Endothelial cell of umbilical vein (primary cell): ENCODE data around the gene C19orf33. TPM values are rescaled to one million over a fixed set of nuclear protein-coding genes. Genes with fewer than 3 reads are reported as not detected.

Experiments
- BruUV-seq: library from RNA; stranded (reverse); fragments of 400-500 nt; replicated peaks from 2 replicates; lab custom pipeline; 2021; lab: Mats Ljungman, UMichigan
- CTCF ChIA-PET: fragments of 300-600, 350-600 bp; sonication (Branson Sonifier 250); formaldehyde crosslinking; loops from one replicate; lab custom pipeline; 2021; ENCODE audit warnings: antibody characterized with exemption, inconsistent platforms; lab: Charles Lee
- POLR2A ChIA-PET: fragments of 300-600, 350-600 bp; sonication (Branson Sonifier 250); formaldehyde crosslinking; loops from one replicate; lab custom pipeline; 2021; ENCODE audit warnings: antibody characterized with exemption, inconsistent platforms; lab: Charles Lee
- DNase-seq: peaks from one replicate; pipeline ENCODE4 v3.0.0-alpha.2; 2011; ENCODE audit warnings: low read depth, low spot score
- FAIRE-seq: peaks from 2 replicates; lab custom pipeline; 2011; peaks lifted over from hg19 to GRCh38; lab: Jason Lieb, UNC
- H2AFZ ChIP-seq: 2 replicates; pipeline ENCODE4 v1.6.0; 2012; ENCODE audit warnings: low read depth, low read length, control low read depth, inconsistent platforms
- H3K27ac ChIP-seq: 2 replicates; pipeline ENCODE4 v1.5.1; 2011; ENCODE audit warnings: low read depth, mild to moderate bottlenecking, control low read depth, low read length, moderate library complexity; ENCODE audit not compliant: insufficient read depth
- H3K27me3 ChIP-seq, 2 experiments: 2 replicates each; pipeline versions ENCODE4 v1.6.0 to v1.6.1; 2011; ENCODE audit warnings: low read length in 2 of 2, mixed read lengths in 1 of 2; ENCODE audit not compliant: control insufficient read depth in 2 of 2, insufficient read depth in 2 of 2
- H3K36me3 ChIP-seq, 2 experiments: 2 replicates in 1 of 2; 3 replicates in 1 of 2; pipeline ENCODE4 v1.5.1; 2011; ENCODE audit warnings: low read length in 2 of 2, mild to moderate bottlenecking in 1 of 2, moderate library complexity in 1 of 2; ENCODE audit not compliant: control insufficient read depth in 2 of 2, insufficient read depth in 2 of 2; ENCODE audit errors: extremely low read depth in 1 of 2
- H3K4me1 ChIP-seq: 3 replicates; pipeline ENCODE4 v1.5.1; 2011; ENCODE audit warnings: mild to moderate bottlenecking, low read length; ENCODE audit not compliant: control insufficient read depth, insufficient read depth; ENCODE audit errors: extremely low read depth
- H3K4me2 ChIP-seq: 2 replicates; pipeline ENCODE4 v1.6.1; 2011; ENCODE audit warnings: low read length, control low read depth, mixed read lengths; ENCODE audit not compliant: insufficient read depth
- H3K4me3 ChIP-seq, 3 experiments: fragments of 200-600 bp in 1 of 3; sonication (generic), shearing (Covaris generic) in 1 of 3; replicated peaks in 1 of 3; 2 replicates each; pipeline ENCODE4 v1.5.1; 2011 to 2016; ENCODE audit warnings: control low read depth in 3 of 3, low read length in 3 of 3, mild to moderate bottlenecking in 2 of 3, inconsistent platforms in 1 of 3, low read depth in 1 of 3, moderate library complexity in 1 of 3; ENCODE audit not compliant: insufficient read depth in 1 of 3
- H3K79me2 ChIP-seq: 2 replicates; pipeline ENCODE4 v1.6.0; 2012; ENCODE audit warnings: low read length, inconsistent platforms; ENCODE audit not compliant: control insufficient read depth, insufficient read depth
- H3K9ac ChIP-seq: replicated peaks from 2 replicates; pipeline ENCODE3; 2011; ENCODE audit warnings: low read length, control low read depth; ENCODE audit not compliant: insufficient read depth; ENCODE audit errors: extremely low read depth
- H3K9me1 ChIP-seq: replicated peaks from 3 replicates; pipeline ENCODE4 v1.6.0; 2011; ENCODE audit warnings: mild to moderate bottlenecking, low read length; ENCODE audit not compliant: control insufficient read depth, insufficient read depth; ENCODE audit errors: extremely low read depth
- H3K9me3 ChIP-seq: replicated peaks from 2 replicates; pipeline ENCODE4 v1.5.1; 2012; ENCODE audit warnings: low read length, inconsistent platforms; ENCODE audit not compliant: control insufficient read depth, insufficient read depth
- H4K20me1 ChIP-seq: replicated peaks from 2 replicates; pipeline ENCODE3; 2011; ENCODE audit warnings: mild to moderate bottlenecking, low read length; ENCODE audit not compliant: control insufficient read depth, insufficient read depth; ENCODE audit errors: extremely low read depth
- EZH2 ChIP-seq: IDR thresholded peaks from 2 replicates; pipeline ENCODE4 v1.6.1; 2012; ENCODE audit warnings: borderline replicate concordance, low read depth, mild to moderate bottlenecking, moderate library complexity, low read length, inconsistent platforms; ENCODE audit not compliant: severe bottlenecking
- FOS ChIP-seq: IDR thresholded peaks from 2 replicates; pipeline ENCODE4 v1.6.1; 2011; ENCODE audit warnings: mild to moderate bottlenecking, low read length, moderate library complexity, borderline replicate concordance; ENCODE audit not compliant: insufficient read depth
- GATA2 ChIP-seq: IDR thresholded peaks from 2 replicates; pipeline ENCODE4 v1.7.0; 2011; ENCODE audit warnings: low read depth, mild to moderate bottlenecking, moderate library complexity, mixed read lengths, low read length; ENCODE audit not compliant: insufficient read length, insufficient read depth
- JUN ChIP-seq: IDR thresholded peaks from 2 replicates; pipeline ENCODE4 v1.6.1; 2011; ENCODE audit warnings: borderline replicate concordance, low read depth; ENCODE audit not compliant: insufficient read length, insufficient read depth
- MYC ChIP-seq: IDR thresholded peaks from one replicate; pipeline ENCODE4 v1.6.1; 2011; ENCODE audit warnings: mild to moderate bottlenecking, low read depth, low read length
- POLR2A ChIP-seq: IDR thresholded peaks from 2 replicates; pipeline ENCODE4 v1.6.1; 2012; ENCODE audit warnings: low read depth, mild to moderate bottlenecking, control low read depth, low read length
- POLR2AphosphoS5 ChIP-seq: IDR thresholded peaks from 2 replicates; pipeline ENCODE4 v1.6.1; 2012; ENCODE audit warnings: low read depth, mild to moderate bottlenecking, control low read depth, low read length, moderate library complexity; ENCODE audit not compliant: insufficient read depth
- dilution Hi-C: fragments of 300-500 bp; cut with MboI; formaldehyde crosslinking; loops from one replicate; pipeline ENCODE4 v1.15.0; 2019; ENCODE audit warnings: low sequenced_read_pairs; ENCODE audit not compliant: extremely low pct_ligation_motif_present
- intact Hi-C: fragments of 100-400 bp; cut with micrococcal nuclease; formaldehyde crosslinking; loops from one replicate; pipeline ENCODE4 v1.10.0; 2022
- polyA plus RNA-seq, 4 experiments: library from polyadenylated mRNA; depleted of rRNA in 3 of 4; stranded (reverse) in 3 of 4; unstranded in 1 of 4; fragments of >200 nt; gene quantifications; 2 replicates each; pipeline versions ENCODE4 v1.2.1 to v1.2.3, GENCODE V29; 2011 to 2012; ENCODE audit warnings: missing spikeins in 1 of 4
- total RNA-seq: library from RNA; stranded (reverse); gene quantifications from 2 replicates; pipeline ENCODE4 v1.2.3, GENCODE V29; 2021
- TF ChIP-seq, protein P1 (sequence below), 2 donors: IDR thresholded peaks; 1 replicate in 1 of 2; 2 replicates in 1 of 2; pipeline ENCODE4 v1.5.1; 2011; ENCODE audit warnings: low read length in 2 of 2, mild to moderate bottlenecking in 2 of 2, moderate library complexity in 2 of 2, control low read depth in 1 of 2, inconsistent platforms in 1 of 2, low read depth in 1 of 2; ENCODE audit not compliant: insufficient read depth in 1 of 2; ENCODE audit errors: extremely low read depth in 1 of 2
- TF ChIP-seq, protein P2 (sequence below): IDR thresholded peaks from 2 replicates; pipeline ENCODE4 v1.6.1; 2011; ENCODE audit not compliant: insufficient read depth, insufficient read length

Gene C19orf33
- total and polyA plus RNA-seq, 2 donors (not counting 3 experiments of a cell fraction or from before 2014, with no cell fraction given) = 4.3 to 34.1 TPM

DNA sequence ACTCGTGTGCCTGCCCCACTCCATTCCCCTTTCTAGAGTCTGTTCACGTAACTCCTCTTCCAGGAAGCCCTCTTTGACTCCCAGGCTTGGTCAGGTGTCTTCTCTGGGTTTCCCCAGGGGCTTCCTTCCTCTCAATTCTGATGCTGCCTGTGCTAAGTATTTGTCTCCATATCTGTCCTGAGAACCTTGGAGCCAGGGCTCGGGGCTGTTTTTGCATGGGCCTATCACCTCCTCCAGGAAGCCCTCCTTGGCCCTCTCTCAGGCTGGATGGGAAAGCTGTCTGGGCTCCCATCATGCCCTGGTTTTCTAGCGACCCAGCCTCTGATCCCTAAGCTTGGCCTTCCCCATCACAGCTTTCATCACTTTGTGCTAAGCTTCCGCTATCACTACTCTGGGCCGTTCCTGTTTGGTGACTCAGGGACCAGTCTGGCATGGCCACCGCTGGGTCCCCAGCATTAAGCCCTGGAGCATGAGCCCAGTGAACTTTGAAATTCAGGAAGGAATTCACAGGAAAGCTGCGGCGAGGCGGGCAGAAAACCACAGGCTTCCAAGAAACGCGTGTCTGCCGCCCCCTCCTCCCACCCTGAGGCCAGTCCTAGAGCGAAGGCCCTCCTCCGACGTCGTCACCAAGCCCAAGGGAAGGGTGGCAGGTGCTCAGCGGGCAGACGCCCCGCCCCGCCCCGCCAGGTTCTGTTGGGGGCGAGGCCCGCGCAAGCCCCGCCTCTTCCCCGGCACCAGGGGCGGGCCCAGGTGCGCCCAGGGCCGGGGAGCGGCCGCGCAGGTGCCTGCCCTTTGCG is 40.2 kb upstream of the C19orf33 start:
- H2AFZ ChIP-seq = peak overlapping the region; percentile 39
- no peaks in the 10 kb centered on the region for H3K9me1 ChIP-seq
- no peaks in the 10 kb centered on the region for H4K20me1 ChIP-seq
- no peak overlapping the region for H3K27ac ChIP-seq
- peaks cover 20% of the 10 kb centered on the region for H3K4me1 ChIP-seq
- FAIRE-seq = peak; percentile 61
- dilution Hi-C loops = no loop called here
- POLR2A ChIA-PET = no interaction called here
- H3K9ac ChIP-seq = peak overlapping the region; percentile 29
- no peaks in the 10 kb centered on the region for H3K79me2 ChIP-seq
- H3K4me2 ChIP-seq = peak overlapping the region; percentile 72
- BruUV-seq = no TSS peak
- H3K4me3 ChIP-seq = peak overlapping the region; percentile 14 to 47 (median 34)
- no peaks in the 10 kb centered on the region for H3K27me3 ChIP-seq
- CTCF ChIA-PET = interaction anchor here (0.7 to 1.2 kb wide), 3 partner anchors 13 to 55 kb away, joined by 3 read pairs; no protein-coding TSS in a partner anchor
- intact Hi-C loops = loop anchor here (2.0 kb wide), 1 partner anchor 53 kb away; no protein-coding TSS in a partner anchor
- DNase-seq = no peak
- H3K9me3 ChIP-seq = no peaks in the 10 kb centered on the region
- H3K36me3 ChIP-seq = no peaks in the 10 kb centered on the region
- TF ChIP-seq POLR2A = no peak
- TF ChIP-seq, protein P1, sequence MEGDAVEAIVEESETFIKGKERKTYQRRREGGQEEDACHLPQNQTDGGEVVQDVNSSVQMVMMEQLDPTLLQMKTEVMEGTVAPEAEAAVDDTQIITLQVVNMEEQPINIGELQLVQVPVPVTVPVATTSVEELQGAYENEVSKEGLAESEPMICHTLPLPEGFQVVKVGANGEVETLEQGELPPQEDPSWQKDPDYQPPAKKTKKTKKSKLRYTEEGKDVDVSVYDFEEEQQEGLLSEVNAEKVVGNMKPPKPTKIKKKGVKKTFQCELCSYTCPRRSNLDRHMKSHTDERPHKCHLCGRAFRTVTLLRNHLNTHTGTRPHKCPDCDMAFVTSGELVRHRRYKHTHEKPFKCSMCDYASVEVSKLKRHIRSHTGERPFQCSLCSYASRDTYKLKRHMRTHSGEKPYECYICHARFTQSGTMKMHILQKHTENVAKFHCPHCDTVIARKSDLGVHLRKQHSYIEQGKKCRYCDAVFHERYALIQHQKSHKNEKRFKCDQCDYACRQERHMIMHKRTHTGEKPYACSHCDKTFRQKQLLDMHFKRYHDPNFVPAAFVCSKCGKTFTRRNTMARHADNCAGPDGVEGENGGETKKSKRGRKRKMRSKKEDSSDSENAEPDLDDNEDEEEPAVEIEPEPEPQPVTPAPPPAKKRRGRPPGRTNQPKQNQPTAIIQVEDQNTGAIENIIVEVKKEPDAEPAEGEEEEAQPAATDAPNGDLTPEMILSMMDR (IDR thresholded peaks at IDR 0.05; ENCODE audit: extremely low read depth in 1 of 2, insufficient read depth in 1 of 2, low read depth in 1 of 2, low read length in 2 of 2) = no peak
- no peak for TF ChIP-seq JUN
- TF ChIP-seq MYC = no peak
- no peak for TF ChIP-seq POLR2AphosphoS5
- TF ChIP-seq, protein P2, sequence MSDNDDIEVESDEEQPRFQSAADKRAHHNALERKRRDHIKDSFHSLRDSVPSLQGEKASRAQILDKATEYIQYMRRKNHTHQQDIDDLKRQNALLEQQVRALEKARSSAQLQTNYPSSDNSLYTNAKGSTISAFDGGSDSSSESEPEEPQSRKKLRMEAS = no peak
- TF ChIP-seq FOS = no peak
- TF ChIP-seq GATA2 = no peak
- TF ChIP-seq EZH2 = no peak
